ENCODE data around the gene TPK1.

DNA sequence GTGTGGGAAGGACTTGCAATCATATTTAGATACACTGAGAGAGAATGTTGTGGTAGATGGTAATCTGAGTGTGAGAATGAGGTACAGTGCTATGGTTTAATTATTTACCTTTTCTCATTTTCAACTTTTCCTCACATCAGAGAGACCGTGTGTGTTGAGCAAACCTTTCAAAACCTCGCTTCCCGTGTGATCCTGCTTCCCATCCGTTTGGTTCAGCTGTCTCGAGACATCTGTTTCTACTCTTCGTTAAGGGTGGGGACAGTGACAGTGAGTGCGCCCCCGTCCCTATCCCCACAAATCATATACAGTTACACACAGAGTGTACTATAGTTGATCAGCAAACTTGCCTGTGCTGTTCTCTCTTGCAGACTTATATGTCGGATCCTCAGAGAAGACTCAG is 399.4 kb downstream of the TPK1 start:
- TF ChIP-seq, protein P1, sequence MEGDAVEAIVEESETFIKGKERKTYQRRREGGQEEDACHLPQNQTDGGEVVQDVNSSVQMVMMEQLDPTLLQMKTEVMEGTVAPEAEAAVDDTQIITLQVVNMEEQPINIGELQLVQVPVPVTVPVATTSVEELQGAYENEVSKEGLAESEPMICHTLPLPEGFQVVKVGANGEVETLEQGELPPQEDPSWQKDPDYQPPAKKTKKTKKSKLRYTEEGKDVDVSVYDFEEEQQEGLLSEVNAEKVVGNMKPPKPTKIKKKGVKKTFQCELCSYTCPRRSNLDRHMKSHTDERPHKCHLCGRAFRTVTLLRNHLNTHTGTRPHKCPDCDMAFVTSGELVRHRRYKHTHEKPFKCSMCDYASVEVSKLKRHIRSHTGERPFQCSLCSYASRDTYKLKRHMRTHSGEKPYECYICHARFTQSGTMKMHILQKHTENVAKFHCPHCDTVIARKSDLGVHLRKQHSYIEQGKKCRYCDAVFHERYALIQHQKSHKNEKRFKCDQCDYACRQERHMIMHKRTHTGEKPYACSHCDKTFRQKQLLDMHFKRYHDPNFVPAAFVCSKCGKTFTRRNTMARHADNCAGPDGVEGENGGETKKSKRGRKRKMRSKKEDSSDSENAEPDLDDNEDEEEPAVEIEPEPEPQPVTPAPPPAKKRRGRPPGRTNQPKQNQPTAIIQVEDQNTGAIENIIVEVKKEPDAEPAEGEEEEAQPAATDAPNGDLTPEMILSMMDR (IDR thresholded peaks at IDR 0.05) = no peak
- TF ChIP-seq POLR2A (IDR thresholded peaks at IDR 0.05) (no peak), POLR2AphosphoS5 (IDR thresholded peaks at IDR 0.05) (no peak)
